Left cardiac atrium (tissue), 4 donors: Measurements from ENCODE around the gene ACO1. TPM values are rescaled to one million over a fixed set of nuclear protein-coding genes. Genes with fewer than 3 reads are reported as not detected.

Source experiments
- ATAC-seq, 2 donors: fragments of 200-7000 bp; cut with Tn5 transposase; one replicate each; pipeline ENCODE4 v1.9.1; 2020; ENCODE audit warnings: mild to moderate bottlenecking in 2 of 2, moderate library complexity in 2 of 2
- DNase-seq: peaks from one replicate; pipeline ENCODE4 v3.0.0-alpha.2; 2020
- intact Hi-C, 2 donors: fragments of 100-400 bp; cut with DNase I; formaldehyde crosslinking; loops; one replicate each; pipeline versions ENCODE4 v1.14.1 to v1.15.1; 2022 to 2023
- total RNA-seq, 2 donors: library from RNA; stranded (reverse); fragmentation: NEBNext Ultra II Directional; extraction: Animal tissue kit (Norgen Biotek cat#: 25700); gene quantifications; one replicate each; pipeline ENCODE4 v1.2.1, GENCODE V29; 2021
- donor health status: DM: no; HTN: yes; CAD: no.
- donor health status: DM: no; HTN: yes; CAD: no; lungs with severe emphysema.
- donor health status: DM: yes; HTN: yes; CAD: no.
- donor health status: Dilated cardiomyopathy.

Gene ACO1
- total RNA-seq, 2 donors from 2014 or later, result 59.6 to 62.0 TPM

- intact Hi-C loops, result no loop called here
- ATAC-seq (no peak), DNase-seq (no peak)
Observed at GRCh38 chr9:32454280-32454679, 69.8 kb downstream of the ACO1 start.

- ATAC-seq, result peak; percentile 44 to 65
- intact Hi-C loops, result no loop called here
- DNase-seq, result no peak
Observed at GRCh38 chr9:32455738-32456137, 71.3 kb downstream of the ACO1 start.

GRCh38 chr9:32456564-32456963, 72.1 kb downstream of the ACO1 start:
- DNase-seq (no peak), ATAC-seq (no peak)
- intact Hi-C loops, result no loop called here

- intact Hi-C loops, result no loop called here
- DNase-seq, result no peak
- ATAC-seq, result no peak
Observed at GRCh38 chr9:32463500-32464293, 79.3 kb downstream of the ACO1 start.

- intact Hi-C loops, result no loop called here
Observed at GRCh38 chr9:32468740-32469139, 84.3 kb downstream of the ACO1 start.

GRCh38 chr9:32472344-32472743, 87.9 kb downstream of the ACO1 start:
- ATAC-seq (no peak), DNase-seq (no peak)
- intact Hi-C loops, result no loop called here

More at GRCh38 chr9:32468740-32469139, 84.3 kb downstream of the ACO1 start:
- ATAC-seq (no peak), DNase-seq (no peak)

- intact Hi-C loops, result no loop called here
- DNase-seq, result no peak
- ATAC-seq, result no peak
Observed at GRCh38 chr9:32483343-32483742, 98.9 kb downstream of the ACO1 start.

- DNase-seq (no peak), ATAC-seq (no peak)
- intact Hi-C loops, result loop anchor here in 1 of 2 donors (5.0 kb wide), 1 partner anchor 45 kb away; no protein-coding TSS in a partner anchor
Observed at GRCh38 chr9:32486839-32487562, 102.6 kb downstream of the ACO1 start.

GRCh38 chr9:32487981-32488380, 103.5 kb downstream of the ACO1 start:
- intact Hi-C loops, result loop anchor here in 1 of 2 donors (5.0 kb wide), 1 partner anchor 44 kb away; no protein-coding TSS in a partner anchor
- ATAC-seq (no peak), DNase-seq (no peak)

- ATAC-seq (no peak), DNase-seq (no peak)
- intact Hi-C loops, result no loop called here
Observed at GRCh38 chr9:32490601-32491000, 106.2 kb downstream of the ACO1 start.

GRCh38 chr9:32497921-32498320, 113.5 kb downstream of the ACO1 start:
- intact Hi-C loops, result no loop called here
- DNase-seq (no peak), ATAC-seq (no peak)

GRCh38 chr9:32500768-32501167, 116.3 kb downstream of the ACO1 start:
- intact Hi-C loops, result no loop called here
- ATAC-seq (no peak), DNase-seq (no peak)

GRCh38 chr9:32501868-32502267, 117.4 kb downstream of the ACO1 start:
- ATAC-seq, result no peak
- DNase-seq, result no peak
- intact Hi-C loops, result no loop called here

- intact Hi-C loops, result no loop called here
- ATAC-seq (no peak), DNase-seq (no peak)
Observed at GRCh38 chr9:32502464-32502863, 118.0 kb downstream of the ACO1 start.

GRCh38 chr9:32503008-32503407, 118.6 kb downstream of the ACO1 start:
- intact Hi-C loops, result no loop called here
- ATAC-seq, result no peak
- DNase-seq, result no peak

Other genes starting within 250 kb of the ACO1 start
- gene RIGI, start 141.6 kb downstream of the ACO1 start, total RNA-seq, result 1 to 10 TPM; 4.1 to 6.6 TPM
- gene SMIM27, start 167.7 kb downstream of the ACO1 start, total RNA-seq, result 10 to 100 TPM; 15.1 to 17.9 TPM
- gene TOPORS, start 167.9 kb downstream of the ACO1 start, total RNA-seq, result 1 to 10 TPM; 8.5 to 9.5 TPM
- gene NDUFB6, start 188.5 kb downstream of the ACO1 start, total RNA-seq, result 100 to 1,000 TPM; 113 to 127 TPM